ENCODE results near the gene ZNF146. TPM values are rescaled to one million over a fixed set of nuclear protein-coding genes. Genes with fewer than 3 reads are reported as not detected.
"Not testable (repeated sequence)": the region's sequence is repeated elsewhere in the genome, so short reads cannot be mapped to it uniquely, and the experiment has no call there.

Gene ZNF146
- total RNA-seq: 30.4 TPM
- long read RNA-seq, transcript ZNF146-201 (4 exons, 3,326 nt): major isoform, 16 of 28 reads
- long read RNA-seq, partial matches to known transcripts: 0 of 28 reads
- long read RNA-seq, other reads (novel, unspliced or antisense): 9 of 28 reads

GRCh38 chr19:36214386-36215275, at the start of gene ZNF146, which contains the start of gene ZNF565:
Gene ZNF146, plus strand, starts transcription at chr19:36215106. Its CDS starts 21,335 bp downstream, at chr19:36236441.
Gene ZNF565, minus strand, starts transcription at chr19:36214665. Its CDS starts 12,680 bp downstream, at chr19:36201985.
- Histone ChIP-seq H3K4me3 (peak within 1 kb of the TSS; percentile 97), H3K4me1 (peaks cover 50% of the 10 kb centered on the region), H3K9me3 (replicated peaks) (no peaks in the 10 kb centered on the region), H3K27ac (replicated peaks) (peak within 1 kb of the TSS; percentile 97), H3K27me3 (ENCODE audit: low read depth) (no peaks in the 10 kb centered on the region), H3K36me3 (peaks cover 5% of the 10 kb centered on the region)
- peak; percentile 96 for DNase-seq
- peak; percentile 31 for TF ChIP-seq CTCF (IDR thresholded peaks at IDR 0.05; ENCODE audit: borderline replicate concordance)
- intact Hi-C loops (cut with micrococcal nuclease): no loop called here

- Histone ChIP-seq H3K4me3 (no peak overlapping the region), H3K9me3 (replicated peaks) (no peaks in the 10 kb centered on the region), H3K36me3 (peaks cover 13% of the 10 kb centered on the region), H3K4me1 (peaks cover 22% of the 10 kb centered on the region), H3K27me3 (ENCODE audit: low read depth) (no peaks in the 10 kb centered on the region), H3K27ac (replicated peaks) (peak overlapping the region; percentile 71)
- TF ChIP-seq CTCF (IDR thresholded peaks at IDR 0.05; ENCODE audit: borderline replicate concordance): no peak
- intact Hi-C loops (cut with micrococcal nuclease): no loop called here
- DNase-seq: no peak
These were observed 45.7 kb upstream of the ZNF146 start for GRCh38 chr19:36169084-36169760.

GRCh38 chr19:36172852-36173251, 42.1 kb upstream of the ZNF146 start:
- Histone ChIP-seq H3K36me3 (no peaks in the 10 kb centered on the region), H3K9me3 (replicated peaks) (no peaks in the 10 kb centered on the region), H3K27me3 (ENCODE audit: low read depth) (no peaks in the 10 kb centered on the region), H3K4me1 (peaks cover 22% of the 10 kb centered on the region), H3K4me3 (no peak overlapping the region), H3K27ac (replicated peaks) (no peak overlapping the region)
- no peak for DNase-seq
- TF ChIP-seq CTCF (IDR thresholded peaks at IDR 0.05; ENCODE audit: borderline replicate concordance): no peak
- intact Hi-C loops (cut with micrococcal nuclease): no loop called here

- peaks cover 17% of the 10 kb centered on the region for H3K4me1 ChIP-seq
- H3K27me3 ChIP-seq (ENCODE audit: low read depth); DNase-seq; H3K4me3 ChIP-seq; intact Hi-C loops (cut with micrococcal nuclease); H3K9me3 ChIP-seq (replicated peaks); H3K27ac ChIP-seq (replicated peaks); H3K36me3 ChIP-seq: not testable (repeated sequence)
These were observed 41.1 kb upstream of the ZNF146 start for GRCh38 chr19:36173846-36174245.

GRCh38 chr19:36179077-36179476, 35.8 kb upstream of the ZNF146 start:
- intact Hi-C loops (cut with micrococcal nuclease); H3K9me3 ChIP-seq (replicated peaks); H3K27ac ChIP-seq (replicated peaks); DNase-seq; H3K27me3 ChIP-seq (ENCODE audit: low read depth); H3K4me3 ChIP-seq; H3K4me1 ChIP-seq: not testable (repeated sequence)
- H3K36me3 ChIP-seq: peaks cover 13% of the 10 kb centered on the region

GRCh38 chr19:36182612-36183244, 32.2 kb upstream of the ZNF146 start:
- DNase-seq: no peak
- Histone ChIP-seq H3K27ac (replicated peaks) (peak overlapping the region; percentile 66), H3K27me3 (ENCODE audit: low read depth) (no peaks in the 10 kb centered on the region), H3K4me3 (no peak overlapping the region), H3K9me3 (replicated peaks) (no peaks in the 10 kb centered on the region), H3K4me1 (peaks cover 6% of the 10 kb centered on the region), H3K36me3 (peaks cover 13% of the 10 kb centered on the region)
- no peak for TF ChIP-seq CTCF (IDR thresholded peaks at IDR 0.05; ENCODE audit: borderline replicate concordance)
- intact Hi-C loops (cut with micrococcal nuclease): no loop called here

Data from left ventricle myocardium inferior (tissue), 1 donor.